Measurements from ENCODE around the gene PLEKHG4B. TPM values are rescaled to one million over a fixed set of nuclear protein-coding genes. Genes with fewer than 3 reads are reported as not detected.

The PLEKHG4B gene
- total RNA-seq, 1 donor from 2014 or later = not detected

GRCh38 chr5:129148-129547, 37.2 kb downstream of the PLEKHG4B start:
- no peak for DNase-seq (ENCODE audit: low read depth in 2 of 2)

GRCh38 chr5:129820-130219, 37.9 kb downstream of the PLEKHG4B start:
- DNase-seq (ENCODE audit: low read depth in 2 of 2) = no peak

- DNase-seq (ENCODE audit: low read depth in 2 of 2) = no peak
Observed at GRCh38 chr5:130601-131131, 38.7 kb downstream of the PLEKHG4B start.

GRCh38 chr5:136901-137300, 44.9 kb downstream of the PLEKHG4B start:
- DNase-seq (ENCODE audit: low read depth in 2 of 2) = no peak

- no peak for DNase-seq (ENCODE audit: low read depth in 2 of 2)
Observed at GRCh38 chr5:137741-138140, 45.8 kb downstream of the PLEKHG4B start.

GRCh38 chr5:138936-139335, 47.0 kb downstream of the PLEKHG4B start:
- DNase-seq (ENCODE audit: low read depth in 2 of 2) = no peak

- DNase-seq (ENCODE audit: low read depth in 2 of 2) = no peak
Observed at GRCh38 chr5:139579-140442, 47.8 kb downstream of the PLEKHG4B start.

- no peak for DNase-seq (ENCODE audit: low read depth in 2 of 2)
Observed at GRCh38 chr5:140443-140829, 48.5 kb downstream of the PLEKHG4B start.

- DNase-seq (ENCODE audit: low read depth in 2 of 2) = no peak
Observed at GRCh38 chr5:141211-141610, 49.2 kb downstream of the PLEKHG4B start.

- no peak for DNase-seq (ENCODE audit: low read depth in 2 of 2)
Observed at GRCh38 chr5:141761-142160, 49.8 kb downstream of the PLEKHG4B start.

GRCh38 chr5:142246-142810, 50.4 kb downstream of the PLEKHG4B start:
- DNase-seq (ENCODE audit: low read depth in 2 of 2) = no peak

GRCh38 chr5:143041-143440, 51.1 kb downstream of the PLEKHG4B start:
- DNase-seq (ENCODE audit: low read depth in 2 of 2) = no peak

- DNase-seq (ENCODE audit: low read depth in 2 of 2) = no peak
Observed at GRCh38 chr5:144941-145340, 53.0 kb downstream of the PLEKHG4B start.

GRCh38 chr5:145585-146323, 53.8 kb downstream of the PLEKHG4B start:
- no peak for DNase-seq (ENCODE audit: low read depth in 2 of 2)

GRCh38 chr5:147751-148150, 55.8 kb downstream of the PLEKHG4B start:
- DNase-seq (ENCODE audit: low read depth in 2 of 2) = no peak

- DNase-seq (ENCODE audit: low read depth in 2 of 2) = no peak
Observed at GRCh38 chr5:149745-150485, 57.9 kb downstream of the PLEKHG4B start.

GRCh38 chr5:150746-151145, 58.8 kb downstream of the PLEKHG4B start:
- DNase-seq (ENCODE audit: low read depth in 2 of 2) = no peak

- DNase-seq (ENCODE audit: low read depth in 2 of 2) = no peak
Observed at GRCh38 chr5:152077-152476, 60.1 kb downstream of the PLEKHG4B start.

GRCh38 chr5:153256-153655, 61.3 kb downstream of the PLEKHG4B start:
- DNase-seq (ENCODE audit: low read depth in 2 of 2) = no peak

GRCh38 chr5:154236-154635, 62.3 kb downstream of the PLEKHG4B start:
- peak in 1 of 2 donors; percentile 33 for DNase-seq (ENCODE audit: low read depth in 2 of 2)

GRCh38 chr5:154826-155225, 62.9 kb downstream of the PLEKHG4B start:
- DNase-seq (ENCODE audit: low read depth in 2 of 2) = no peak
